ENCODE measurements around the gene POLN.

Gene POLN

DNA sequence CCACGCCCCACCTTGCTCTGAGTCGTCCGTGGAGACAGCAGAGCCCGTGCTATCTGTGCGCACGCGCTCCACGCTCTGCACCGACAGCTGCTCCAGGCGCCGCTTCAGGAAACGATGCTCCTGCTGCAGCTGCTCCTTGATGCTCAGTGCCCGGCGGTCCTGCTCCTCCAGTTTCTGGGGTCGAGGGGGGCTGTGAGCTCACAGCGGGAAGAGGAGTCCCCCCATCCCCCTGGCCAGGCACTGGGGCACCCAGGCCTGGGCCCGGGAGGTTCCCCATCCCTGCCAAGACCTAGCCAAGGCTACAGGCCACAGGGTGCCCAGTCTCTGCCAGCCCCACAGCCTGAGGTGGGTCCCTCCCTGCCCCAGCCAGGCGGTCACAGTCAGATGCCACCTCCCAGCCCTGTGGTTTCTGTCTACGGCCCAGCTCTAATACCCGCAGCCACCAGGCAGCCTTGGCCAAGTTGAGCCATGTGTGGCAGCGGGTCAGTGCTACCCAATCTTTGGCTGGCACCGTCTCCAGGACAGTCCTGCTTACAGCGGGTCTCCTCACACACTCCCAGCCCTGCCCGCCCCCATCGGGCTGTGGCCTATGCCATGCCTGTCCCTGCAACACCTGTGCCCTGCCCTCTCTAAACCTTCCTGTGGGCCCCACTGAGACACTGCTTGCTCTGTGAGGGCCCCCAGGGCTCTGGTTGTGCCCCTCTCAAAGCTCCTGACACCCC is 9.3 kb upstream of the POLN start:
- Histone ChIP-seq H2AFZ (ENCODE audit: low read length) (no peak overlapping the region), H3K9me2 (ENCODE audit: low read depth, low read length) (no peaks in the 10 kb centered on the region), H3K9ac (ENCODE audit: low read length) (no peak overlapping the region), H3K79me2 (ENCODE audit: insufficient read depth, low read length) (no peaks in the 10 kb centered on the region), H3K27ac (ENCODE audit: low read depth, low read length, poor library complexity, severe bottlenecking) (no peak overlapping the region), H3K4me3 (ENCODE audit: low read depth, low read length, poor library complexity, severe bottlenecking) (no peak overlapping the region), H3K9me3 (ENCODE audit: low read length) (no peaks in the 10 kb centered on the region), H3F3A (ENCODE audit: insufficient read depth, low read length) (no peaks in the 10 kb centered on the region), H3K27me3 (ENCODE audit: insufficient read depth, low read length) (no peaks in the 10 kb centered on the region), H4K20me1 (ENCODE audit: insufficient read depth, low read length) (no peaks in the 10 kb centered on the region), H3K36me3 (ENCODE audit: insufficient read depth, low read length) (no peaks in the 10 kb centered on the region), H3K4me1 (ENCODE audit: insufficient read depth, low read length, severe bottlenecking) (no peaks in the 10 kb centered on the region), H3K4me2 (ENCODE audit: low read length) (no peak overlapping the region)
- TF ChIP-seq EZH2 (IDR thresholded peaks at IDR 0.05; ENCODE audit: borderline replicate concordance, low read length) = no peak

DNA sequence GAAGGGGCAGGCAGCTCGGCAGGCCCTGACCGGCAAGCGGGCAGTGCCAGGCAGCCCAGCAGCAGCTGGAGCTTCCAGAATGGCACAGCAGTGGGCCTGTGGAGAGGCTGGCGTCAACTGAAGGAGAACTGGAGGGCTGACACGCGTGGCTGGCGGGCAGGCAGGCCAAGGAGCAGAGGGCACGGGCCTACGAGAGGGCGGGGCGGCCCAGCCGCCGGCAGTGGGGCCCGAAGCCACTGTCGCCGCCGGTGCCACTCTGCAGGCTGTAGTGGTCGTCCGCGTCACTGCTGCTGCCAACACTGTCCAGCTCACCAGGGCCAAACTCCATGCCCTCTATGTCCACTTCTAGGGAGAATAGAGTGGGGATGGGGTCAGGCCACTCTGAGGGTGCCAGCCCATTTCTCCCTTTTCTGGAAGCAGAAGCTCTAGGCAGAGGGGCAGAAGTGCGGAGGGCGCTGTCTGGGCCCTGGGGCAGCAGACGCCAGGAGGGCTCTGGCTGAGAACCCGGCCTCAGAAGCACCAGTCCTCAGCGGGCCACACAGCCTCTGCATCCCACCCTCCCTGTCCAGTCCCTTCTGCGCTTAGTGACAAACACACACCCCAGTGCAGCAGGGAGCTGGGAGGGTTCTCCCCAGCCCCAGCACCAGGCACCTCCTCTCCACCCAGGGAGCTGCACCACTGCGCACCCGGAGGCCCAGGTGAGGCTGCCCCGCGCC is 8.6 kb upstream of the POLN start:
- Histone ChIP-seq H3K9me2 (ENCODE audit: low read depth, low read length) (no peaks in the 10 kb centered on the region), H3K4me2 (ENCODE audit: low read length) (no peak overlapping the region), H3K36me3 (ENCODE audit: insufficient read depth, low read length) (no peaks in the 10 kb centered on the region), H4K20me1 (ENCODE audit: insufficient read depth, low read length) (no peaks in the 10 kb centered on the region), H3K9ac (ENCODE audit: low read length) (no peak overlapping the region), H3K4me1 (ENCODE audit: insufficient read depth, low read length, severe bottlenecking) (no peaks in the 10 kb centered on the region), H3K9me3 (ENCODE audit: low read length) (no peaks in the 10 kb centered on the region), H3K79me2 (ENCODE audit: insufficient read depth, low read length) (no peaks in the 10 kb centered on the region), H2AFZ (ENCODE audit: low read length) (no peak overlapping the region), H3K4me3 (ENCODE audit: low read depth, low read length, poor library complexity, severe bottlenecking) (no peak overlapping the region), H3K27ac (ENCODE audit: low read depth, low read length, poor library complexity, severe bottlenecking) (no peak overlapping the region), H3K27me3 (ENCODE audit: insufficient read depth, low read length) (no peaks in the 10 kb centered on the region), H3F3A (ENCODE audit: insufficient read depth, low read length) (no peaks in the 10 kb centered on the region)
- no peak for TF ChIP-seq EZH2 (IDR thresholded peaks at IDR 0.05; ENCODE audit: borderline replicate concordance, low read length)
- TF ChIP-seq, protein P1, sequence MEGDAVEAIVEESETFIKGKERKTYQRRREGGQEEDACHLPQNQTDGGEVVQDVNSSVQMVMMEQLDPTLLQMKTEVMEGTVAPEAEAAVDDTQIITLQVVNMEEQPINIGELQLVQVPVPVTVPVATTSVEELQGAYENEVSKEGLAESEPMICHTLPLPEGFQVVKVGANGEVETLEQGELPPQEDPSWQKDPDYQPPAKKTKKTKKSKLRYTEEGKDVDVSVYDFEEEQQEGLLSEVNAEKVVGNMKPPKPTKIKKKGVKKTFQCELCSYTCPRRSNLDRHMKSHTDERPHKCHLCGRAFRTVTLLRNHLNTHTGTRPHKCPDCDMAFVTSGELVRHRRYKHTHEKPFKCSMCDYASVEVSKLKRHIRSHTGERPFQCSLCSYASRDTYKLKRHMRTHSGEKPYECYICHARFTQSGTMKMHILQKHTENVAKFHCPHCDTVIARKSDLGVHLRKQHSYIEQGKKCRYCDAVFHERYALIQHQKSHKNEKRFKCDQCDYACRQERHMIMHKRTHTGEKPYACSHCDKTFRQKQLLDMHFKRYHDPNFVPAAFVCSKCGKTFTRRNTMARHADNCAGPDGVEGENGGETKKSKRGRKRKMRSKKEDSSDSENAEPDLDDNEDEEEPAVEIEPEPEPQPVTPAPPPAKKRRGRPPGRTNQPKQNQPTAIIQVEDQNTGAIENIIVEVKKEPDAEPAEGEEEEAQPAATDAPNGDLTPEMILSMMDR (IDR thresholded peaks at IDR 0.05; ENCODE audit: low read length) = no peak

GRCh38 chr4:2249526-2250356 is 7.8 kb upstream of the POLN start:
- Histone ChIP-seq H3K27ac (ENCODE audit: low read depth, low read length, poor library complexity, severe bottlenecking) (no peak overlapping the region), H3K79me2 (ENCODE audit: insufficient read depth, low read length) (no peaks in the 10 kb centered on the region), H3K9me2 (ENCODE audit: low read depth, low read length) (no peaks in the 10 kb centered on the region), H4K20me1 (ENCODE audit: insufficient read depth, low read length) (no peaks in the 10 kb centered on the region), H3F3A (ENCODE audit: insufficient read depth, low read length) (no peaks in the 10 kb centered on the region), H3K27me3 (ENCODE audit: insufficient read depth, low read length) (no peaks in the 10 kb centered on the region), H3K4me1 (ENCODE audit: insufficient read depth, low read length, severe bottlenecking) (no peaks in the 10 kb centered on the region), H3K9ac (ENCODE audit: low read length) (no peak overlapping the region), H3K36me3 (ENCODE audit: insufficient read depth, low read length) (no peaks in the 10 kb centered on the region), H3K4me3 (ENCODE audit: low read depth, low read length, poor library complexity, severe bottlenecking) (no peak overlapping the region), H2AFZ (ENCODE audit: low read length) (no peak overlapping the region), H3K4me2 (ENCODE audit: low read length) (no peak overlapping the region), H3K9me3 (ENCODE audit: low read length) (no peaks in the 10 kb centered on the region)
- TF ChIP-seq, protein P1 (IDR thresholded peaks at IDR 0.05; ENCODE audit: low read length) = no peak
- TF ChIP-seq EZH2 (IDR thresholded peaks at IDR 0.05; ENCODE audit: borderline replicate concordance, low read length) = no peak
